Brain pericyte (primary cell): Measurements from ENCODE around the gene KDM5C.

ENCODE experiments used
- DNase-seq: peaks from one replicate; pipeline ENCODE4 v3.0.0-alpha.2; 2012; ENCODE audit warnings: low read depth, low spot score

The KDM5C gene

GRCh38 chrX:53250556-53250955, 25.5 kb upstream of the KDM5C start:
- DNase-seq, result no peak

GRCh38 chrX:53249408-53250042, 24.5 kb upstream of the KDM5C start:
- no peak for DNase-seq

GRCh38 chrX:53247928-53248327, 22.9 kb upstream of the KDM5C start:
- DNase-seq, result no peak

GRCh38 chrX:53246231-53246630, 21.2 kb upstream of the KDM5C start:
- no peak for DNase-seq

- no peak for DNase-seq
These were observed 19.6 kb upstream of the KDM5C start for GRCh38 chrX:53244610-53245009.

GRCh38 chrX:53242310-53242709, 17.3 kb upstream of the KDM5C start:
- no peak for DNase-seq

- no peak for DNase-seq
These were observed 16.6 kb upstream of the KDM5C start for GRCh38 chrX:53241558-53241957.

GRCh38 chrX:53239474-53239873, 14.5 kb upstream of the KDM5C start:
- no peak for DNase-seq

- no peak for DNase-seq
These were observed 12.0 kb upstream of the KDM5C start for GRCh38 chrX:53237056-53237455.

GRCh38 chrX:53236025-53236679, 11.1 kb upstream of the KDM5C start:
- no peak for DNase-seq

GRCh38 chrX:53235566-53235965, 10.6 kb upstream of the KDM5C start:
- no peak for DNase-seq

- no peak for DNase-seq
These were observed 9.5 kb upstream of the KDM5C start for GRCh38 chrX:53234484-53234883.

- DNase-seq, result no peak
These were observed 8.5 kb upstream of the KDM5C start for GRCh38 chrX:53233536-53233935.

GRCh38 chrX:53230116-53230515, 5.1 kb upstream of the KDM5C start:
- no peak for DNase-seq

- no peak for DNase-seq
These were observed 2.3 kb upstream of the KDM5C start for GRCh38 chrX:53227224-53227765.

GRCh38 chrX:53223955-53224859, 800 bp downstream of the KDM5C start:
- no peak for DNase-seq

- DNase-seq, result no peak
These were observed 1.8 kb downstream of the KDM5C start for GRCh38 chrX:53223068-53223693.

GRCh38 chrX:53211391-53211978, 13.5 kb downstream of the KDM5C start:
- DNase-seq, result no peak

GRCh38 chrX:53196678-53197077, 28.3 kb downstream of the KDM5C start:
- DNase-seq, result no peak

GRCh38 chrX:53195401-53195800, 29.6 kb downstream of the KDM5C start:
- no peak for DNase-seq

GRCh38 chrX:53194308-53194707, 30.7 kb downstream of the KDM5C start:
- DNase-seq, result no peak
